ENCODE measurements around the gene EVL.
"Not testable (repeated sequence)": the region's sequence is repeated elsewhere in the genome, so short reads cannot be mapped to it uniquely, and the experiment has no call there.

Gene EVL, protein sequence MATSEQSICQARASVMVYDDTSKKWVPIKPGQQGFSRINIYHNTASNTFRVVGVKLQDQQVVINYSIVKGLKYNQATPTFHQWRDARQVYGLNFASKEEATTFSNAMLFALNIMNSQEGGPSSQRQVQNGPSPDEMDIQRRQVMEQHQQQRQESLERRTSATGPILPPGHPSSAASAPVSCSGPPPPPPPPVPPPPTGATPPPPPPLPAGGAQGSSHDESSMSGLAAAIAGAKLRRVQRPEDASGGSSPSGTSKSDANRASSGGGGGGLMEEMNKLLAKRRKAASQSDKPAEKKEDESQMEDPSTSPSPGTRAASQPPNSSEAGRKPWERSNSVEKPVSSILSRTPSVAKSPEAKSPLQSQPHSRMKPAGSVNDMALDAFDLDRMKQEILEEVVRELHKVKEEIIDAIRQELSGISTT

DNA sequence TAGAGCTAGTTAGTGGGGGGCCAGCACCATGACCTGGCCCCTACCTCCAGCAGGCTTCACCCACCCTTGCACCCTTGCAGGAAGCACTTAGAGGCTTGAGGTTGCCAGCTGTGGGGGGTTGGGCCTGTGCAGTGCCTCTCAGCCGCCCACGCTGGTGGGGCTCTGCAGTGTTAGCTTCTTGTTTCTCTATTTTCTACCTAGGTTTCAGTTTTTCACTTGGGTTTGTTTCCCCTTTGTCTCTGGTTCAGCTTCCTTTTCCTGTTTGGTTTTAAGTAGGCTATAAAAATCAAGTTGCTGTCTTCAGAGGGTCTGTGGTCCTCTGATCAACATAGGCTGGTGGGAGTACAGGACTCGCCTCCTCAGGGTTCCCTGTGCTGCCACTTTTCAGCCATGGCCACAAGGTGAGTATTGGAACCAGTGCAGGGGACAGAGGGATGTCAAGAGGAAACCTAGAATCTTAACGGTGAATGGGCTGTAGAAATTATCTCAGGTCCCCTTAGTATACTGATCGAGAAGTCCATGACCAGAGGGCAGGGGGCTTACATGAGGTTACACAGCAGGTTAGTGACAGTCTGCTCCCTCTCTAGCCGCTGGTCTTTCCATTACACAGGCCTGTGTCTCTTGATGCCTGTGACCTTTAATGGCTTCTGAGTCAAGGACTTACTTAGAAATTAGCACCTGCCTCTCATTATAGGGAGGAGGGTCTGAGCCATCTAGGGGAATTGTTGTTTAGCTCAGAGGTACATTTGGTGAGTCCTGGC, at the start of gene EVL:
Gene EVL, plus strand, starts transcription at position 312 of the 761 bp plus-strand sequence. Its CDS starts 79 bp downstream, at position 391.
- peak; percentile 79 for DNase-seq

DNA sequence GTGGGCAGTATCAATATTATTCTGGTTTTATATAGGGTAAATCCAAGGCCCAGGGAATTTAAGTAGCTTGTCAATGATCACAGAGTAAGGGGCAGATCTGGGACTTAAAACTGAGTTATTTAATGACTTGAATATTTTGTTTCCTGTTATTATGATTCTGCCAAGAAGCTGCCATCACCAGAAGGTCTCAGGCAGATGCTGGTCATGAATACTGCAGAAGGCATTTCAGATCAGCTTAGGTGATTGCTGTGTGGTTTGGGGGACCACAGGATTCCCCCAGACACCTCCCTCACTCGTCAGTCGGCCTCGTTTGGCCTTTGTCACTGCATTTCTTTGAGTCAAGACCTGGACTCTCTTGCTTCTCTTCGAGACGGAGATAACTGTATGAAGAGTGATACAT, 47.7 kb upstream of the EVL start:
- no peak for DNase-seq

DNA sequence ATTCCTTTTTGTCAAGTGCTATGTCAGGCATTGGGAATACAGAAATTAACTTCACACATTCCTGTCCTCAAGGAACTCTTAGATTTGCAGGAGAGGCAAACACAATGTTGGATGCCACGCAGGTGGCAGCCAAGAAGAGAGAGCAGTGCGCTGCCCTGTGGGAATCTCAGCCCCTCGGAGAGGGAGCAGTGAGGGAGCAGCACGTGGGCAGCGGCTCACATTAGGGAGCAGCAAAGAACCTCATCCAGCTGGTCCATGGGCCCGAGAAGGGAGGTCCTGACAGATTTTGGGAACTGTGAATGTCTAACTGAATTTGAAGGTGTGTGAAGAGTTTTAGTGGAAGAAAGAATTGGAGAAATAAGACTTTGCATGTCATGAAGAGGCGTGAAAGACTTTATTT, 47.2 kb upstream of the EVL start:
- DNase-seq = no peak

DNA sequence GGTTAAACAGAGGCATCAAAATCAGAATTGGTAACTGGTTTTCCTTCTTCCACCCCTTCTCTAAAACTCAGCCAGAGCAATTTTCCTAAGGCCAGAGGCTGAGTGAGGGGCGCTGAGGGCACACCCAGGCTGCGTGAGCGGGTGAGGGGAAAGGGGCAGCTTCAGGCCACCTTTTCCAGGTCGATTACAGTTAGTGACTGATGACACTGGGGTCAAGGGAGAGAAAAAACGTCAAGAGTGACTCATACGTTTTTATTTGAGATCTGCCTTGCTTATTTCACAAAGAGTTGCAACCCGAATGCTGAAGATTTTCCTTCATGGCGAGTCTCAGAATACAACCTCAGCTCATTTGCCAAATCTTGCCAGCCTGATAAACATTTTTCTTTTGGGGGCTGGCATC, 46.7 kb upstream of the EVL start:
- DNase-seq = no peak

DNA sequence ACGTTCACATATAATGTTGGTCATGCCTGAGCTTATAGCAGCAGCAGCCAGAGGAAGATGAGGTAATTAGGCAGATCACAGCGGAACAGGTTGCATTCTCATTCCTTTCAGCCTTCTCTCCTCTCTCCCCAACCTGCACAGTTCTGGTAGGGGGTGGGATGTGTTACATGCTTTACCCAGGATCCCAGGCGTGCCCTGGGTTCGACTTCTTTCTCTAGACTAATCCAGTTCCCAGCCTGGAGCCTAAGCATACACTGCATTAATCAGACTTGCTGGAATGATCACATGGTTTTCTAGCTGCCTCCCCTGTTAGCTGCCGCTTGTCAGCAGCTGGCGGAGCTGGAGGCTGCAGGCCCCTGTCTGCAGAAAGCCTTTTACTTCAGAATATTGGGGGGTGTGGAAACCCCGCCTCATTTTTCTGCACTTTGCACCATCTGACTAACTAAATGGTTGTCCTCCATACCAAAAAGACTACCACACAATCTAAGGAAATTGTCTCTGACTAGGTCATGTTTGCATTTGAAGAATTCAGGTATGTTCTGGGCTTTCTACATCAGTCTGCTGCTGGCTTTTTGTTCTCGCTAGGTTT, 46.0 kb upstream of the EVL start:
- DNase-seq = no peak

GRCh38 chr14:100020629-100021028, 44.6 kb upstream of the EVL start:
- no peak for DNase-seq

DNA sequence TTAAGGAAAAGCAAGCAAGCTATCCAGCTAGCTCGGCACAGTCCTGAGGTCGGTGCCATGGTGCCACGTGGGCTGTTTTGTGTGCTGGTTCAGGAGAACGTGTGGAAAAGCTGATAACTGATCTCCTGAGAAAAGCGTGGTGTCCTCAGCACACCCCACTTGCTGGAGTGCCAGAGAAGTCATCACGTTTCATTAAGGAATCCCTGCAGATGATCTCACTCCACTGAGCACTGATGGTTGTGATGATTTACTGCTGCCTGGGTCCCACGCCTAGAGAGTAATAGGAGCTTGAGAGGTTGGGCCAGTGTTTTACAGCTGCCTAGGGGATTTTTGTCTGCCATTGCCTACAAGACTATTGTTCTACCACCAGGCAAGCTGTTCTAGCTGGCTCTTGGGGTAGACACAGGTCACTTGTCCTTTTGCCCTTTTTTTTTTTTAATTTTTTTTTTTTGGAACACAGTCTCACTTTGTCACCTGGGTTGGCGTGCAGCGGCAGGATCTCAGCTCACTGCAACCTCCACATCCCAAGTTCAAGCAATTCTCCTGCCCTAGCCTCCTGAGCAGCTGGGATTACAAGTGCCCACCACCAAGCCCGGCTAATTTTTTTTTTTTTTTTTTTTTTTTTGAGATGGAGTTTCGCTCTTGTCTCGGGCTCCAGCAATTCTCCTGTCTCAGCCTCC, 42.3 kb upstream of the EVL start:
- no peak for DNase-seq

- DNase-seq = no peak
These were observed 40.1 kb upstream of the EVL start for GRCh38 chr14:100025111-100025510.

GRCh38 chr14:100027771-100028490, 37.3 kb upstream of the EVL start:
- no peak for DNase-seq

DNA sequence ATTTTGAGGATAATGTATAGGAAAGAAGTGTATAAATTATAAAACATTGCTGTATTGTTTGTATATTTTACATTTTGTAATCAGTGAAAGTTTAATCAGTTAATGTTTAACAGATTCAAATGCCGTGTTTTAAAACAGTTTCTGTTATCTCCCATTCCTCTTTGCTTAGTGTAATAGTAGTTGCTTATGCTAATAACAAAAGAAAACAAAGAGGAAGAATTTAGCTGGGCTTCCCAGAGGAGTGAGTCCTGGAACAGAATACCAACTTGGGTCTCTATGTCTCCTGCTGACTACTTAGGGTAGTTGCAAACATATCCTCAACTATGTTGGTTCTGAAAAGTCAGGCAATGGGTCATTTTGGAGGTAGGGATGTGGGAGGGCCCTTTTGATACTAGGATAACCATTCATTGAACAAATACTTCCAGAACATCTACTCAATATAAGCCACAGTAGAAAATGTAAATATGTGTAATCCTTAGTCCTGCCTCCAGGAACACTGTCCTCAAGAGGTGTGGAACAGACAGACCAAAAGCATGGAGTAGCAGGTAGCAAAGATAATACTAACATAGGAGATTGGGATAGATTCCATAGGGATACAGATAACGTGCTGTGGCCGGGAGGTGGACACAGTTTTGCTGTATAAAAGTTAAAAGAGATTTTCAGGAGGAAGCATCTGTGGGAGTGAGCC, 36.1 kb upstream of the EVL start:
- DNase-seq = no peak

- not testable (repeated sequence) for DNase-seq
These were observed 35.2 kb upstream of the EVL start for GRCh38 chr14:100030006-100030405.

DNA sequence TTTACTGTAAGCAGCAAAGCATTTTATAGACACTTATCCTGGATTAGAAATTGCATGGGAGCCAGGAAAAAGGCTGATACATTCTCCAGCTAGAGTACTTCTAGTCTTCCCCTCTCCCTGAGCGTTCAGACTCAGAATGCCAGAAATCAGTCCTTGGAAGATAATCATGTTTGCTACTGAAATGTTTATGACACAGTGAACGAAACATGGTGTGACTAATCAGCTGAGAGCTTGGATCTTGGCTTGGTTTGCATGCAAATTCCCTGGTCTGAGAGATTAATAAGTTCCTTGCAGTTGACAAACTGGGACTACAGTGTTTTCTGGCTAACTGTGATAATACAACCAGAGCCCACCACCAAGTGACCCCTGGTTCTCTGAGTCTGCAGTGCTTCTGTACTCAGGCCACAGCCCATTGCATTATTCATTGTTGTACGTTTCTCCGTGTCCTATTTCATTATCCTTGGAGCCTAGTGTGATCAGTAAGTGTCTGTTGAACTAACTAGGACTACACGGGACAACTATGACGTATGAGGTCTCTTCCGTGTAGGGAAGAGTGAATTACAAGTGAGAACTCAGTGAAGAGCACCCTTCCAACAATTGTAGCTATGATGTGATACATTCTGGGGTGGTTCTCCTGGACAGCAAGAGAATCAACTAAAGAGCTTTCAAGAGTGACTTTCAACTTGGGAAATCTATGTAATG, 34.6 kb upstream of the EVL start:
- DNase-seq = no peak

DNA sequence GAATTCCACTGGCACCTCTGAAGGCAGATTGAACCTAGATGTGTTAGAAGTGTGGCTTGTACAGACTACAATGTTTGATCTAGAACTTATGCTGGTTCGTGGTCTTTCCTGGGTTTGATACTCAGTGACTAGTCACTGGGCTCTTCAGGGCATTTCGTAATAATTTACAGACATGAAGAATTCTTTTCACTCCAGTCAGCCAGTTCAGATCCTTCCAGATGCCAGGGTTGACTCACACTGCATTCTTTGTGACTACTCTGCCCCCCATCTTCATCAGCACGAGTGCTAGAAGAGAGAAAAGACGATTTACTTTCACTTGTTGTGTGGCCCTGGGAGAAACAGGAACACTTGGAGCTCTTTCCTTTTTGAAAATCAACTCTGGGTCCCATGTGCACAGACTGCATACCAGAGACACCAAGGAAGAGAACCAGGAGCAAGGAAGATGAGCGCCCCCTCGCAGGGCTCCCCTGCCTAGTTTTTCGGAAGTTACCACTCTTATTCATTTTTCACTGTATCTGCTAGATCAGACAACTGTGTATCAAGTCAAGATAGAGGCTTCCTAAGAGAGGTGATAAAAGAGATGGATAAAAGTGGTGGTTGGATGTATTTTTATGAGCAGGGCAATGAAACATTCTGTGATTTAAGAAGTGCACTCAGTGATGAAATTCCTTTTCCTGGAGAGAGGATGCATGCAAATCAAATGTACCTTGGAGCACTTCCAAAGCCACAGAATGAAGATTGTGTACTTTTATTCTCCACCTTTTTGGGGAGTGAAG, 33.5 kb upstream of the EVL start:
- no peak for DNase-seq

- no peak for DNase-seq
These were observed 32.5 kb upstream of the EVL start for GRCh38 chr14:100032738-100033137.

GRCh38 chr14:100033347-100034075, 31.7 kb upstream of the EVL start:
- no peak for DNase-seq

DNA sequence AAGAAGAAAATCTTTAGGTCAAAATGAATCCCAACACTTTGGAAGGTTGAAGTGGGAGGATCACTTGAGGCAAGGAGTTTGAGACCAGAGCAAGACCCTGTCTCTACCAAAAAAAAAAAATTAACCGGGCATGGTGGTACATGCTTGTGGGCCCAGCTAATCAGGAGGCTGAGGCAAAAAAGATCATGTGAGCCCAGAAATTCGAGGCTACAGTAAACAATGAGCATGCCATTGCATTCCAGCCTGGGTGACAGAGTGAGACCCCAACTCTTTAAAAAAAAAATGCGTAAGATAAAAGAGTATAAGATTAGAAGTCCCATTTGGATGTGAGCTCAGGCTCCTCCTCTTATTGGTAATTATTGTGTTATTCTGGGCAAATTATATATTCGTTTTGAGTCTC, 30.8 kb upstream of the EVL start:
- no peak for DNase-seq

DNA sequence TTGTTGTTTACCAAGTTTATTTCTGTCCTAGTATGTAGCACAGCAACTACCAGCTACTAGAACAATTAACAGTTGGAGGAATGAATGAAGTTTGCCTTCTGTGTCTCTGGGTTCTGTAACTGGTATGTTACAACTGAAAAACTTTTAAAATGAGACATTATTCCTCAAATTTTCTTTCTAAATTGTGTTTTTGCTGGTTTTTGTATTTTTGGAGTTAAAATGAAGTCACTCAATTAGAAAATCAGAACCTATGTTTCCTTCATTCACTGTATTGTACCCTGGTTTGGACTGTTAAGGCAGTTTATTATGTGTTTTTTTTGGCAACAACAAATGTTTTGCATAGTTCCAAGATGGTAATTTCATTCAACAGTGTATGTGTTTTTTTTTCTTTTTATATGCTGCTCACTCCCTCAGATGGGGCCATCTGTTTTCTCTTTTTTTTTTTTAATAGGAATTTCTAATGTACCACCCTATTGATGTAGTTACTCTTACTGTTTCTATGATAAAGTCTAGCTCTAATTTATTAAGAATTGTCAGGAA, 30.2 kb upstream of the EVL start:
- no peak for DNase-seq

- no peak for DNase-seq
These were observed 29.5 kb upstream of the EVL start for GRCh38 chr14:100035700-100036099.

- no peak for DNase-seq
These were observed 27.9 kb upstream of the EVL start for GRCh38 chr14:100037353-100037752.

GRCh38 chr14:100038065-100038464, 27.2 kb upstream of the EVL start:
- no peak for DNase-seq
